A549 (cell line): ENCODE data around the gene LRRC71.

Experiments
- CHD2 ChIP-seq: fragments of 150-350 bp; IDR thresholded peaks from 2 replicates; pipeline ENCODE4 v1.6.1; 2014; ENCODE audit warnings: low read length; ENCODE audit not compliant: partially characterized antibody
- FOSB ChIP-seq: fragments of 250-450 bp; sonication (Bioruptor Pico); IDR thresholded peaks from 2 replicates; pipeline ENCODE4 v1.5.0; 2020; ENCODE audit warnings: mild to moderate bottlenecking, moderate library complexity
- KDM1A ChIP-seq: fragments of 200-600 bp; sonication (generic); IDR thresholded peaks from 2 replicates; pipeline ENCODE4 v1.6.1; 2016; ENCODE audit warnings: low read depth, mild to moderate bottlenecking
- POLR2A ChIP-seq: IDR thresholded peaks from 2 replicates; pipeline ENCODE4 v1.6.1; 2012; ENCODE audit warnings: mild to moderate bottlenecking, low read length
- TP53 ChIP-seq: fragments of 250-450 bp; sonication (Bioruptor Pico); IDR thresholded peaks from 2 replicates; pipeline ENCODE4 v1.5.0; 2021; ENCODE audit warnings: mild to moderate bottlenecking, moderate library complexity
- TF ChIP-seq, protein P1 (sequence below): fragments of >200 bp; sonication (Bioruptor Twin); formaldehyde crosslinking; IDR thresholded peaks from 3 replicates; pipeline ENCODE4 v1.5.1; 2016
- TF ChIP-seq, protein P2 (sequence below): fragments of 250-450 bp; sonication (Bioruptor Pico); IDR thresholded peaks from 2 replicates; pipeline ENCODE4 v1.5.0; 2021; ENCODE audit warnings: mild to moderate bottlenecking, moderate library complexity, borderline replicate concordance
- TF ChIP-seq, protein P3 (sequence below): fragments of >200 bp; sonication (Bioruptor Twin); formaldehyde crosslinking; IDR thresholded peaks from 3 replicates; pipeline ENCODE4 v1.6.1; 2016
- TF ChIP-seq, protein P4 (sequence below): IDR thresholded peaks from 2 replicates; pipeline ENCODE4 v1.6.1; 2012

DNA sequence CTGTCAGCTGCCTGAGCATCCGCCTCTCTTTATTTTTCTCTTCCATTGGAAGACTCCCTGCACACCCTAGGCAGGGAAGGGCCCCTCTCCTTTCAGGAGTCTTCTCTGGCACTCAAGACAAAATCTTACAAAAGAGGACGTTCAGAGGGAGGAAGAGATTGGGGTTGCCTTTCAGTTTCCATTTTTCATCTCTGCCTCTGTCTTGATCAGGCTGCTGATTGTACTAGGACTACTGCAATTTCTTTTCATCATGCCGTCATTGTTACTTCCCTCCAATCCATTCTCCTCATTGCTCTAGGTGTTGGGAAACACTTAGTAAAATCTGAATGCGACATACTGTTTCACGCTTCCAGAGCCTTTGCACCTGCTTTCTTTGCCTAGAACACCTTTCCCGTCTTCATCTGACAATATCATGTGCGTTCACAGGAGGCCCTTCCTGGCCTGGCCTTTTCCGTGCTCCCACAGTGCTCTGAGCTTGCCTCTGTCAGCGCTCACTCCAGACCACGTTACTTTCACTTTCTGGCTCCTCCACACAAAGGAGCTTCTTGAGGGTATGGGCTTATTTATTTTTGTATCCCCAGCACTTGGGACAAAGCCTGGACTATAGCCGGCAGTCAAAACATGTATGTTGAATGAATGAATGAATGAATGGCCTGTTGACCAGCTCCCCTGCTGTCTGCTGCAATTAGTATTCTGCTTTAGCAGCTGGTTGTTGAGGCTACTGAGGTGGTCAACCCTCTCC is 10.9 kb downstream of the LRRC71 start:
- TF ChIP-seq, protein P1, sequence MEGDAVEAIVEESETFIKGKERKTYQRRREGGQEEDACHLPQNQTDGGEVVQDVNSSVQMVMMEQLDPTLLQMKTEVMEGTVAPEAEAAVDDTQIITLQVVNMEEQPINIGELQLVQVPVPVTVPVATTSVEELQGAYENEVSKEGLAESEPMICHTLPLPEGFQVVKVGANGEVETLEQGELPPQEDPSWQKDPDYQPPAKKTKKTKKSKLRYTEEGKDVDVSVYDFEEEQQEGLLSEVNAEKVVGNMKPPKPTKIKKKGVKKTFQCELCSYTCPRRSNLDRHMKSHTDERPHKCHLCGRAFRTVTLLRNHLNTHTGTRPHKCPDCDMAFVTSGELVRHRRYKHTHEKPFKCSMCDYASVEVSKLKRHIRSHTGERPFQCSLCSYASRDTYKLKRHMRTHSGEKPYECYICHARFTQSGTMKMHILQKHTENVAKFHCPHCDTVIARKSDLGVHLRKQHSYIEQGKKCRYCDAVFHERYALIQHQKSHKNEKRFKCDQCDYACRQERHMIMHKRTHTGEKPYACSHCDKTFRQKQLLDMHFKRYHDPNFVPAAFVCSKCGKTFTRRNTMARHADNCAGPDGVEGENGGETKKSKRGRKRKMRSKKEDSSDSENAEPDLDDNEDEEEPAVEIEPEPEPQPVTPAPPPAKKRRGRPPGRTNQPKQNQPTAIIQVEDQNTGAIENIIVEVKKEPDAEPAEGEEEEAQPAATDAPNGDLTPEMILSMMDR = no peak
- TF ChIP-seq, protein P2, sequence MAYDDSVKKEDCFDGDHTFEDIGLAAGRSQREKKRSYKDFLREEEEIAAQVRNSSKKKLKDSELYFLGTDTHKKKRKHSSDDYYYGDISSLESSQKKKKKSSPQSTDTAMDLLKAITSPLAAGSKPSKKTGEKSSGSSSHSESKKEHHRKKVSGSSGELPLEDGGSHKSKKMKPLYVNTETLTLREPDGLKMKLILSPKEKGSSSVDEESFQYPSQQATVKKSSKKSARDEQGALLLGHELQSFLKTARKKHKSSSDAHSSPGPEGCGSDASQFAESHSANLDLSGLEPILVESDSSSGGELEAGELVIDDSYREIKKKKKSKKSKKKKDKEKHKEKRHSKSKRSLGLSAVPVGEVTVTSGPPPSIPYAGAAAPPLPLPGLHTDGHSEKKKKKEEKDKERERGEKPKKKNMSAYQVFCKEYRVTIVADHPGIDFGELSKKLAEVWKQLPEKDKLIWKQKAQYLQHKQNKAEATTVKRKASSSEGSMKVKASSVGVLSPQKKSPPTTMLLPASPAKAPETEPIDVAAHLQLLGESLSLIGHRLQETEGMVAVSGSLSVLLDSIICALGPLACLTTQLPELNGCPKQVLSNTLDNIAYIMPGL (CRISPR knock-in tag) = no peak
- TF ChIP-seq FOSB (CRISPR knock-in tag) = no peak
- TF ChIP-seq POLR2A = no peak
- TF ChIP-seq KDM1A = no peak
- TF ChIP-seq CHD2 = no peak
- TF ChIP-seq, protein P3, sequence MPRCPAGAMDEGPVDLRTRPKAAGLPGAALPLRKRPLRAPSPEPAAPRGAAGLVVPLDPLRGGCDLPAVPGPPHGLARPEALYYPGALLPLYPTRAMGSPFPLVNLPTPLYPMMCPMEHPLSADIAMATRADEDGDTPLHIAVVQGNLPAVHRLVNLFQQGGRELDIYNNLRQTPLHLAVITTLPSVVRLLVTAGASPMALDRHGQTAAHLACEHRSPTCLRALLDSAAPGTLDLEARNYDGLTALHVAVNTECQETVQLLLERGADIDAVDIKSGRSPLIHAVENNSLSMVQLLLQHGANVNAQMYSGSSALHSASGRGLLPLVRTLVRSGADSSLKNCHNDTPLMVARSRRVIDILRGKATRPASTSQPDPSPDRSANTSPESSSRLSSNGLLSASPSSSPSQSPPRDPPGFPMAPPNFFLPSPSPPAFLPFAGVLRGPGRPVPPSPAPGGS = no peak
- TF ChIP-seq TP53 = no peak
- TF ChIP-seq, protein P4, sequence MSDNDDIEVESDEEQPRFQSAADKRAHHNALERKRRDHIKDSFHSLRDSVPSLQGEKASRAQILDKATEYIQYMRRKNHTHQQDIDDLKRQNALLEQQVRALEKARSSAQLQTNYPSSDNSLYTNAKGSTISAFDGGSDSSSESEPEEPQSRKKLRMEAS = no peak
